ENCODE results near the gene MUC22. TPM values are rescaled to one million over a fixed set of nuclear protein-coding genes. Genes with fewer than 3 reads are reported as not detected.
"Not testable (repeated sequence)": the region's sequence is repeated elsewhere in the genome, so short reads cannot be mapped to it uniquely, and the experiment has no call there.

Gene MUC22
- total RNA-seq, 3 donors from 2014 or later (not counting 1 experiment from before 2014, with no cell fraction given): not detected

DNA sequence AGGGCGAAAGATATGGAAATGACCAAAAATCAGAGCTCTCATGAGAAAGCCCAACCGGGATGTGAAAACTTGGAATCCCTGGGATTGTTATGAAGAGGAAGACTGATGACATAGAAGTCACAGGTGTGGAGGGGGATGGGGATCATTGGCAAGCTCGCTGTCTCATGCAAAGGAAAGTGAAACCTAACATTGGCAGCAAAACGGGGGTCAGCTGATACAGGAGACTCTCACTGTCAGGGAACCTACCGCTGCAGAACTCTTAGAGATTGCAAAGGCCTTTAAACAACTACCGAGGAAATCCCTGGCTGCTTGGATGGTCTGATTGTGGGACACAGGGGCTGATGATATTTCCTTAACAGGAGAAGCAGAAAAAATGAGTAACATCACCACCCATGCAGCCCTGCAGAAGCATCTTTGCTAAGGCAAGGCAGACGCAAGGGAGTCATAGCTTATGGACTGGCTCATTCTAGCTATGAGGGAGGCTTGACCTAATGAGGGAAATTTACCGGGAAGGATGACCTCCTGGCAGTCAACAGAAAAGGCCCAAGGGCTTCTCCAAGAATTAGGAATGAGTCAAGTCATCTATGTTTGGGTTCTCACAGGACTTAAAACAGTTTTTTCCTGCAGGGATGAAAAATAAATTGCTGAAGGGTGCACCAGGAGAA lies 19.7 kb upstream of the MUC22 start:
- ATAC-seq: peak in 1 of 3 donors; percentile 38
- 55% methylated on average over 8 of the region's 8 CpGs for whole genome bisulfite sequencing (ENCODE audit: insufficient coverage)
- DNase-seq: peak in 1 of 2 donors; percentile 55

DNA sequence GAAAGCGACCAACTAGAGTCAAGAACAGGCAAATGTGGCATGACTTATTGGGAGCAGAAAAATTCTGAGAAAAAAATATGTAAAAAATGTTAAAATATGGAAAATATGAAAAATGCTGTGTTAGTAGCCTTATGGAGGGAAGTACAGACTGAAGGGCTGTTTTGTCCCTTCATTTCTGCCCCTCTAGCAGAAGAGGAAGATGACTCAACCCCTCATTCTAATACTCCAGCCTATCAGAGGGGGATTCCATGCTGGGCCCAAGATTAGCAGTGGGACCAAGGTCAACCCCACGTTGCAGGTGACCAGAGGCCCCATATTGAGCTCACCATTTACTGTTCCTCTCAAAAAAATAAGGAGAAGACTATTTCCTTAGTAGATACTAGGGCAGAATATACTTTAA lies 18.4 kb upstream of the MUC22 start:
- DNase-seq (no peak), ATAC-seq (no peak)
- Histone ChIP-seq H3K27me3 (ENCODE audit: control insufficient read depth, insufficient read depth, low read length) (no peaks in the 10 kb centered on the region), H3K27ac (ENCODE audit: low read length) (no peak overlapping the region), H3K4me1 (ENCODE audit: control insufficient read depth, insufficient read depth, low read length) (no peaks in the 10 kb centered on the region), H3K36me3 (ENCODE audit: control insufficient read depth, insufficient read depth, low read length) (no peaks in the 10 kb centered on the region), H3K4me3 (ENCODE audit: low read length) (no peak overlapping the region), H3K9me3 (ENCODE audit: control insufficient read depth, insufficient read depth, low read length) (no peaks in the 10 kb centered on the region)
- no peak overlapping the region for H3K4me3 Mint-ChIP-seq
- no peaks in the 10 kb centered on the region for H3K36me3 Mint-ChIP-seq
- H3K27me3 Mint-ChIP-seq (ENCODE audit: low read depth in 2 of 2): no peaks in the 10 kb centered on the region
- no peak overlapping the region for H3K27ac Mint-ChIP-seq
- no peaks in the 10 kb centered on the region for H3K9me3 Mint-ChIP-seq
- TF ChIP-seq, protein P1, sequence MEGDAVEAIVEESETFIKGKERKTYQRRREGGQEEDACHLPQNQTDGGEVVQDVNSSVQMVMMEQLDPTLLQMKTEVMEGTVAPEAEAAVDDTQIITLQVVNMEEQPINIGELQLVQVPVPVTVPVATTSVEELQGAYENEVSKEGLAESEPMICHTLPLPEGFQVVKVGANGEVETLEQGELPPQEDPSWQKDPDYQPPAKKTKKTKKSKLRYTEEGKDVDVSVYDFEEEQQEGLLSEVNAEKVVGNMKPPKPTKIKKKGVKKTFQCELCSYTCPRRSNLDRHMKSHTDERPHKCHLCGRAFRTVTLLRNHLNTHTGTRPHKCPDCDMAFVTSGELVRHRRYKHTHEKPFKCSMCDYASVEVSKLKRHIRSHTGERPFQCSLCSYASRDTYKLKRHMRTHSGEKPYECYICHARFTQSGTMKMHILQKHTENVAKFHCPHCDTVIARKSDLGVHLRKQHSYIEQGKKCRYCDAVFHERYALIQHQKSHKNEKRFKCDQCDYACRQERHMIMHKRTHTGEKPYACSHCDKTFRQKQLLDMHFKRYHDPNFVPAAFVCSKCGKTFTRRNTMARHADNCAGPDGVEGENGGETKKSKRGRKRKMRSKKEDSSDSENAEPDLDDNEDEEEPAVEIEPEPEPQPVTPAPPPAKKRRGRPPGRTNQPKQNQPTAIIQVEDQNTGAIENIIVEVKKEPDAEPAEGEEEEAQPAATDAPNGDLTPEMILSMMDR (IDR thresholded peaks at IDR 0.05): no peak
- H3K4me1 Mint-ChIP-seq: peaks cover 0 to 7% of the 10 kb centered on the region in 2 donors
- intact Hi-C loops (cut with micrococcal nuclease): no loop called here
- 94% methylated on average over 1 of the region's 2 CpGs for WGBS (ENCODE audit: insufficient coverage)

More for the DNA sequence above, 19.7 kb upstream of the MUC22 start:
- Mint-ChIP-seq H3K27ac (no peak overlapping the region), H3K27me3 (ENCODE audit: low read depth in 2 of 2) (peaks cover 0 to 4% of the 10 kb centered on the region in 2 donors), H3K4me1 (peaks cover 0 to 7% of the 10 kb centered on the region in 2 donors), H3K4me3 (peak overlapping the region; percentile 35), H3K9me3 (no peaks in the 10 kb centered on the region), H3K36me3 (no peaks in the 10 kb centered on the region)
- Histone ChIP-seq H3K9me3 (ENCODE audit: control insufficient read depth, insufficient read depth, low read length) (no peaks in the 10 kb centered on the region), H3K4me1 (ENCODE audit: control insufficient read depth, insufficient read depth, low read length) (no peaks in the 10 kb centered on the region), H3K36me3 (ENCODE audit: control insufficient read depth, insufficient read depth, low read length) (no peaks in the 10 kb centered on the region), H3K27ac (ENCODE audit: low read length) (no peak overlapping the region), H3K27me3 (ENCODE audit: control insufficient read depth, insufficient read depth, low read length) (no peaks in the 10 kb centered on the region), H3K4me3 (ENCODE audit: low read length) (no peak overlapping the region)
- TF ChIP-seq, protein P1 (IDR thresholded peaks at IDR 0.05): no peak
- intact Hi-C loops (cut with micrococcal nuclease): no loop called here

DNA sequence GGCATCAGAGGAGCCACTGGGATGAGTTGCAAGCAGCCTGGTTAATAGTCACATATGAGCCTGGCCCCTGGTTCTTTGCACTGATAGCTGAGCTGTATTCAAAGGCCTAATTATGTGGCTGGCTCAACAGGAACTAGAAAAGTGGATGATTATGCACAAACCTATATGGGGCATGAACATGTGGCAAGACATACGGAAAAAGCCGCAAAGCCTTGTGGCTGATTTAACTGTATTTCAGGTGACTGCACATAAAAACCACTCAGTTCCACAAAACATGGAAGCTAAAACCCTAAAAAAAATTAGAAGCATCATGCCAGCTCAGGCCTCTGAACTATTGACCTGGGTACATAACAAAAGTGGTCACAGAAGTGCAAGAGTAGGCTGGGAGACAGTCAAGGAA lies 13.0 kb upstream of the MUC22 start:
- no peaks in the 10 kb centered on the region for H3K9me3 ChIP-seq (ENCODE audit: control insufficient read depth, insufficient read depth, low read length)
- H3K36me3 Mint-ChIP-seq: no peaks in the 10 kb centered on the region
- H3K27me3 Mint-ChIP-seq (ENCODE audit: low read depth in 2 of 2): peaks cover 0 to 3% of the 10 kb centered on the region in 2 donors
- no peaks in the 10 kb centered on the region for H3K27me3 ChIP-seq (ENCODE audit: control insufficient read depth, insufficient read depth, low read length)
- TF ChIP-seq, protein P1 (IDR thresholded peaks at IDR 0.05): no peak
- H3K27ac Mint-ChIP-seq: no peak overlapping the region
- intact Hi-C loops (cut with micrococcal nuclease): no loop called here
- no peaks in the 10 kb centered on the region for H3K9me3 Mint-ChIP-seq
- H3K4me1 ChIP-seq (ENCODE audit: control insufficient read depth, insufficient read depth, low read length): peaks cover 3% of the 10 kb centered on the region
- H3K4me1 Mint-ChIP-seq: no peaks in the 10 kb centered on the region
- no peak overlapping the region for H3K4me3 ChIP-seq (ENCODE audit: low read length)
- no peak for DNase-seq
- no peak overlapping the region for H3K27ac ChIP-seq (ENCODE audit: low read length)
- no peaks in the 10 kb centered on the region for H3K36me3 ChIP-seq (ENCODE audit: control insufficient read depth, insufficient read depth, low read length)
- no peak for ATAC-seq
- H3K4me3 Mint-ChIP-seq: no peak overlapping the region
- 54% methylated on average over 2 of the region's 2 CpGs for WGBS (ENCODE audit: insufficient coverage)

DNA sequence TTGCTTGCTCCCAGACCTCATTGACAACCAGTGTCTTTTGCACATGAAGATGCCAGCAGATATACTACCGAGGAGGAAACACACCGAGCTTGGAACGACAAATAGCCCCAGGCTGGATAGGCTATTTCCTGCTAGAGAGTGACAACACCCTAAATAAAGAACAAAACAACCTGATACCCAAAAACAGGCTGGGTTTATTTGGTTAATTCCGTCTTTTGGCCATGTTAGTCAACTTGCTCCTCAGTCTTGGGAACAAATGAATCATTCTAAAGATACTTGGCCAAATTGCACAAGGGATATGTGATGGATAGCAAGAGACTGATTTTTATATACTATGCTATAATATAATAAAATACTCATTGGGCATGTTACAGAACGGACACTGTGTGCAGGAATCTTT lies 11.5 kb upstream of the MUC22 start:
- no peak overlapping the region for H3K4me3 ChIP-seq (ENCODE audit: low read length)
- Mint-ChIP-seq H3K9me3 (no peaks in the 10 kb centered on the region), H3K4me3 (no peak overlapping the region), H3K27ac (no peak overlapping the region), H3K4me1 (no peaks in the 10 kb centered on the region), H3K36me3 (no peaks in the 10 kb centered on the region), H3K27me3 (ENCODE audit: low read depth in 2 of 2) (peaks cover 0 to 5% of the 10 kb centered on the region in 2 donors)
- H3K27ac ChIP-seq (ENCODE audit: low read length): no peak overlapping the region
- intact Hi-C loops (cut with micrococcal nuclease): no loop called here
- no peaks in the 10 kb centered on the region for H3K36me3 ChIP-seq (ENCODE audit: control insufficient read depth, insufficient read depth, low read length)
- DNase-seq (no peak), ATAC-seq (no peak)
- peaks cover 3% of the 10 kb centered on the region for H3K4me1 ChIP-seq (ENCODE audit: control insufficient read depth, insufficient read depth, low read length)
- H3K27me3 ChIP-seq (ENCODE audit: control insufficient read depth, insufficient read depth, low read length): no peaks in the 10 kb centered on the region
- H3K9me3 ChIP-seq (ENCODE audit: control insufficient read depth, insufficient read depth, low read length): no peaks in the 10 kb centered on the region
- TF ChIP-seq, protein P1 (IDR thresholded peaks at IDR 0.05): no peak
- WGBS (ENCODE audit: insufficient coverage): 68% methylated on average over 4 of the region's 5 CpGs

DNA sequence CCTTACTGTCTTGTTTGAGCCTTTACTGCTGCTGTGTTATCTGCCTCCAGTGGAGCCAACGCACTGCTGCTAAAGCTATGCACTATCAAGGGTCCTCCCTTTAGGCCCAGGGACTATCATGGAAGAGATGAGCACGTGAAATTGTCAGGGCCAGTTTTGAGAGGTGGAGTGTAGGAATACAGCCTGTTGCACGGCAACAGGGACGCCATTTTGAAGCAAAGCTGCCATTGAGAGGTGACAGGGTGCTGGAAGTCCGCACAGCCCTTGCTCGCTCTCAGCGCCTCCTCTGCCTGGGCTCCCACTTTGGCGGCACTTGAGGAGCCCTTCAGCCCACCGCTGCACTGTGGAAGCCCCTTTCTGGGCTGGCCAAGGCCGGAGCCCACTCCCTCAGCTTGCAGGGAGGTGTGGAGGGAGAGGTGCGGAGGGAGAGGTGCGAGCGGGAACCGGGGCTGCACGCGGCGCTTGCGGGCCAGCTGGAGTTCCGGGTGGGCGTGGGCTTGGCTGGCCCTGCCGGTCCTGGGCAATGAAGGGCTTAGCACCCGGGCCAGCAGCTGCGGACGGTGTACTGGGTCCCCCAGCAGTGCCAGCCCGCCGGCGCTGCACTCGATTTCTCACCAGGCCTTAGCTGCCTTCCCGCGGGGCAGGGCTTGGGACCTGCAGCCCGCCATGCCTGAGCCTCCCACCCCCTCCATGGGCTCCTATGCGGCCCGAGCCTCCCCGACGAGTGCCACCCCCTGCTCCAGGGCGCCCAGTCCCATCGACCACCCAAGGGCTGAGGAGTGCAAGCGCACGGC lies 10.0 kb upstream of the MUC22 start:
- intact Hi-C loops (cut with micrococcal nuclease); H3K27ac Mint-ChIP-seq; H3K9me3 ChIP-seq (ENCODE audit: control insufficient read depth, insufficient read depth, low read length); H3K27me3 ChIP-seq (ENCODE audit: control insufficient read depth, insufficient read depth, low read length); DNase-seq; H3K27ac ChIP-seq (ENCODE audit: low read length); H3K4me1 Mint-ChIP-seq; H3K4me3 ChIP-seq (ENCODE audit: low read length); H3K36me3 Mint-ChIP-seq; ATAC-seq; H3K4me3 Mint-ChIP-seq; H3K9me3 Mint-ChIP-seq; H3K4me1 ChIP-seq (ENCODE audit: control insufficient read depth, insufficient read depth, low read length); H3K36me3 ChIP-seq (ENCODE audit: control insufficient read depth, insufficient read depth, low read length); H3K27me3 Mint-ChIP-seq (ENCODE audit: low read depth in 2 of 2): not testable (repeated sequence)
- WGBS (ENCODE audit: insufficient coverage): 91% methylated on average over 24 of the region's 39 CpGs

Data from natural killer cell (primary cell).